Vagina (tissue), 2 donors: ENCODE measurements around the gene BRIP1. TPM values are rescaled to one million over a fixed set of nuclear protein-coding genes. Genes with fewer than 3 reads are reported as not detected.

ENCODE experiments used
- DNase-seq, 2 donors: peaks; one replicate each; pipeline ENCODE4 v3.0.0-alpha.2; 2017; ENCODE audit errors: extremely low spot score in 2 of 2
- H3K27ac ChIP-seq: fragments of 200-600 bp; sonication (generic); one replicate; pipeline ENCODE4 v1.5.1; 2019
- H3K27me3 ChIP-seq: fragments of 200-600 bp; sonication (generic); one replicate; pipeline ENCODE4 v1.5.1; 2019
- H3K36me3 ChIP-seq, 2 donors: fragments of 200-600 bp; sonication (generic); one replicate each; pipeline ENCODE4 v1.5.1; 2017 to 2019
- H3K4me1 ChIP-seq: fragments of 200-600 bp; sonication (generic); one replicate; pipeline ENCODE4 v1.5.1; 2019
- H3K4me3 ChIP-seq, 2 donors: fragments of 200-600 bp; sonication (generic); 1 replicate in 1 of 2; 2 replicates in 1 of 2; pipeline ENCODE4 v1.5.1; 2016 to 2019
- H3K9me3 ChIP-seq: fragments of 200-600 bp; sonication (generic); one replicate; pipeline ENCODE4 v1.5.1; 2019
- CTCF ChIP-seq, 3 experiments: fragments of 450-650 bp in 2 of 3; fragments of 200-600 bp in 1 of 3; sonication (generic) in 1 of 3; IDR thresholded peaks; one replicate each; pipeline ENCODE4 v1.5.1; 2017 to 2019; ENCODE audit warnings: antibody characterized with exemption in 3 of 3, mild to moderate bottlenecking in 2 of 3, moderate library complexity in 2 of 3
- POLR2A ChIP-seq, 2 donors: fragments of 450-650 bp; IDR thresholded peaks; one replicate each; pipeline ENCODE4 v1.6.1; 2017; ENCODE audit warnings: antibody characterized with exemption in 2 of 2, mild to moderate bottlenecking in 2 of 2, moderate library complexity in 2 of 2
- POLR2AphosphoS5 ChIP-seq, 2 donors: sonication (generic); formaldehyde crosslinking; IDR thresholded peaks; one replicate each; pipeline ENCODE4 v1.9.0; 2017; ENCODE audit warnings: antibody characterized with exemption in 2 of 2, mild to moderate bottlenecking in 2 of 2, low read depth in 1 of 2; ENCODE audit not compliant: insufficient read depth in 1 of 2
- intact Hi-C: fragments of 100-400 bp; cut with DNase I; formaldehyde crosslinking; loops from one replicate; pipeline ENCODE4 v1.15.1; 2023
- small RNA-seq: library from RNA; depleted of rRNA; stranded (forward); fragments of <200 nt; gene quantifications from one replicate; pipeline ENCODE3, GENCODE V24; 2016
- total RNA-seq: library from RNA; depleted of rRNA; stranded (reverse); fragments of >200 nt; gene quantifications from one replicate; pipeline ENCODE4 v1.2.3, GENCODE V29; 2016

Gene BRIP1
- total RNA-seq, 1 donor from 2014 or later, result 0.98 TPM

- Histone ChIP-seq H3K9me3 (no peaks in the 10 kb centered on the region), H3K4me1 (no peaks in the 10 kb centered on the region), H3K27ac (no peak overlapping the region), H3K4me3 (no peak overlapping the region), H3K27me3 (no peaks in the 10 kb centered on the region), H3K36me3 (no peaks in the 10 kb centered on the region)
- TF ChIP-seq CTCF (IDR thresholded peaks at IDR 0.05) (no peak), POLR2AphosphoS5 (IDR thresholded peaks at IDR 0.05; ENCODE audit: insufficient read depth in 1 of 2, low read depth in 1 of 2) (no peak), POLR2A (IDR thresholded peaks at IDR 0.05) (no peak)
- intact Hi-C loops, result no loop called here
- DNase-seq, result no peak
These were observed 229.3 kb downstream of the BRIP1 start for GRCh38 chr17:61634011-61634539.

GRCh38 chr17:61632826-61633225 is 230.5 kb downstream of the BRIP1 start:
- H3K4me1 ChIP-seq, result no peaks in the 10 kb centered on the region
- no peaks in the 10 kb centered on the region for H3K36me3 ChIP-seq
- intact Hi-C loops, result no loop called here
- no peaks in the 10 kb centered on the region for H3K9me3 ChIP-seq
- TF ChIP-seq POLR2AphosphoS5 (IDR thresholded peaks at IDR 0.05; ENCODE audit: insufficient read depth in 1 of 2, low read depth in 1 of 2) (no peak), CTCF (IDR thresholded peaks at IDR 0.05) (no peak), POLR2A (IDR thresholded peaks at IDR 0.05) (no peak)
- no peaks in the 10 kb centered on the region for H3K27me3 ChIP-seq
- H3K4me3 ChIP-seq, result no peak overlapping the region
- no peak for DNase-seq
- no peak overlapping the region for H3K27ac ChIP-seq

GRCh38 chr17:61631800-61632199 is 231.5 kb downstream of the BRIP1 start:
- Histone ChIP-seq H3K4me1 (no peaks in the 10 kb centered on the region), H3K36me3 (no peaks in the 10 kb centered on the region), H3K9me3 (no peaks in the 10 kb centered on the region), H3K27ac (no peak overlapping the region), H3K4me3 (no peak overlapping the region), H3K27me3 (no peaks in the 10 kb centered on the region)
- intact Hi-C loops, result no loop called here
- DNase-seq, result no peak
- TF ChIP-seq POLR2A (IDR thresholded peaks at IDR 0.05) (no peak), POLR2AphosphoS5 (IDR thresholded peaks at IDR 0.05; ENCODE audit: insufficient read depth in 1 of 2, low read depth in 1 of 2) (no peak), CTCF (IDR thresholded peaks at IDR 0.05) (no peak)

Small RNA genes within 50 kb of the gene (small RNA-seq; reads per million reads assigned to genes)
- gene RF00019, result not detected

Other genes starting within 250 kb of the BRIP1 start
- gene INTS2, start 64.5 kb upstream of the BRIP1 start, total RNA-seq, result 12.8 TPM
- 59.9 TPM for gene MED13, start 201.8 kb upstream of the BRIP1 start, total RNA-seq